PFSK-1 (cell line): ENCODE results near the gene PRPF8.

Experiments used
- POLR2AphosphoS5 ChIP-seq: IDR thresholded peaks from 2 replicates; pipeline ENCODE4 v1.6.1; 2012; ENCODE audit warnings: low read depth, mild to moderate bottlenecking, control low read depth, low read length, moderate library complexity
- REST ChIP-seq, 2 experiments: IDR thresholded peaks; 2 replicates each; pipeline versions ENCODE4 v1.6.1 to v1.8.0; 2011 to 2012; ENCODE audit warnings: low read depth in 2 of 2, low read length in 2 of 2, control low read depth in 1 of 2, inconsistent platforms in 1 of 2, mild to moderate bottlenecking in 1 of 2, moderate library complexity in 1 of 2; ENCODE audit not compliant: insufficient read depth in 1 of 2

- TF ChIP-seq POLR2AphosphoS5 (no peak), REST (IDR thresholded peaks at IDR 0.05; ENCODE audit: insufficient read depth in 1 of 2, low read depth in 2 of 2, low read length in 2 of 2) (no peak)
Measured at GRCh38 chr17:1638624-1639300, 45.9 kb downstream of the PRPF8 start.
